Peyer's patch (tissue), 4 donors: ENCODE measurements around the gene TPPP2.

ENCODE experiments used
- POLR2A ChIP-seq, 2 donors: fragments of 450-650 bp; IDR thresholded peaks; one replicate each; pipeline ENCODE4 v1.5.1; 2017; ENCODE audit warnings: antibody characterized with exemption in 2 of 2, mild to moderate bottlenecking in 2 of 2, moderate library complexity in 2 of 2
- TF ChIP-seq, protein P1 (sequence below), 6 experiments: fragments of 450-650 bp in 4 of 6; fragments of 200-600 bp in 2 of 6; sonication (generic) in 1 of 6; IDR thresholded peaks; one replicate each; pipeline ENCODE4 v1.5.1; 2017 to 2019; ENCODE audit warnings: antibody characterized with exemption in 6 of 6, mild to moderate bottlenecking in 3 of 6, moderate library complexity in 1 of 6

GRCh38 chr14:21033133-21033698 is 3.2 kb downstream of the TPPP2 start:
- TF ChIP-seq, protein P1, sequence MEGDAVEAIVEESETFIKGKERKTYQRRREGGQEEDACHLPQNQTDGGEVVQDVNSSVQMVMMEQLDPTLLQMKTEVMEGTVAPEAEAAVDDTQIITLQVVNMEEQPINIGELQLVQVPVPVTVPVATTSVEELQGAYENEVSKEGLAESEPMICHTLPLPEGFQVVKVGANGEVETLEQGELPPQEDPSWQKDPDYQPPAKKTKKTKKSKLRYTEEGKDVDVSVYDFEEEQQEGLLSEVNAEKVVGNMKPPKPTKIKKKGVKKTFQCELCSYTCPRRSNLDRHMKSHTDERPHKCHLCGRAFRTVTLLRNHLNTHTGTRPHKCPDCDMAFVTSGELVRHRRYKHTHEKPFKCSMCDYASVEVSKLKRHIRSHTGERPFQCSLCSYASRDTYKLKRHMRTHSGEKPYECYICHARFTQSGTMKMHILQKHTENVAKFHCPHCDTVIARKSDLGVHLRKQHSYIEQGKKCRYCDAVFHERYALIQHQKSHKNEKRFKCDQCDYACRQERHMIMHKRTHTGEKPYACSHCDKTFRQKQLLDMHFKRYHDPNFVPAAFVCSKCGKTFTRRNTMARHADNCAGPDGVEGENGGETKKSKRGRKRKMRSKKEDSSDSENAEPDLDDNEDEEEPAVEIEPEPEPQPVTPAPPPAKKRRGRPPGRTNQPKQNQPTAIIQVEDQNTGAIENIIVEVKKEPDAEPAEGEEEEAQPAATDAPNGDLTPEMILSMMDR (IDR thresholded peaks at IDR 0.05) = no peak
- no peak for TF ChIP-seq POLR2A (IDR thresholded peaks at IDR 0.05)
